HG02981 (cell line): ENCODE data around the gene CD8A.
"Not testable (repeated sequence)": the region's sequence is repeated elsewhere in the genome, so short reads cannot be mapped to it uniquely, and the experiment has no call there.

ENCODE experiments used
- ATAC-seq: cut with Tn5 transposase; IDR thresholded peaks from one replicate; pipeline ENCODE4 v1.9.1; 2021; ENCODE audit warnings: mild to moderate bottlenecking, moderate library complexity; ENCODE audit not compliant: unreplicated experiment

CD8A gene

DNA sequence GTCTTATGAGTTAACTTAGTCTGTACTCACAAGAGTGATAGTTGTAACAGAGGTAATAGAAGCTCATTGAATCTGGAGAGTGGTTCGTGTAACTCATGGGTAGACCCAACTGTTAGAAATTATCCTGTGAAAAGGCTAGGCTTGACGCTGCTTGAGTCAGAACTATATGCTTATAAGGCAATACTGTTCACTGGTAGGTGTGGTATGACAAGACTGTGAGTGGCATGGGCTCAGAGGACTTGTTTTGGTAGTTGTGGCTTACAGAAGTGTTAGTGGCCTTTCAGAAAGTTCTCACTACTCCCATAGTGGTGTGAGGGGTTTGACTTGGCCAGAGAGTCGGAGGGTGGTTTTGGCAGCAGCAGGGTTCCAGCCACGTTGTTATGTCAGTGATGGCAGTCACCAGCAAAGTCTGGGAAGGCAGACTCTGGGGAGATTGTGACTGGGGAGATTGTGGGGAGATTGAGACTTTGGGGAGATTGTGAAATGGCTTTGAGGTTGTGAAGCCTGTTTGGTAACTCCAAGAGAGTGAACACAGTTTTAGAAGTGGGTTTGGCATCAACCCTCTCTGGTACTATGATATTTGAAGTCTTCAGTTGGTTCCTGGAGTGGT is 48.7 kb downstream of the CD8A start:
- not testable (repeated sequence) for ATAC-seq

DNA sequence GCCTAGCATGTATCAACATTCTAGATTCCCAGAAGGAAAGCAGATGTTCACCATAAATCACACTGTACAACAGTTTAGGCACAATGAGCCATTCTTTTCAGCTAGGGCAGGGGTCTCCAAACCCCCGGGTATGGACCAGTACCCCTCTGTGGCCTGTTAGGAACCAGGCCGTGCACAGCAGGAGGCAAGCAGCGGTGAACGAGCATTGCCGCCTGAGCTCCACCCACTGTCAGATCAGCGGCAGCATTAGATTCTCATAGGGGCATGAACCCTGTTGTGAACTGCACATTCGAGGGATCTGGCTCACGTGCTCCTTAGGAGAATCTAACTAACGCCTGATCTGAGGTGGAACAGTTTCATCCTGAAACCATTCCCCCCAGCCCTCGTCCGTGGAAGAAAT is 50.8 kb downstream of the CD8A start:
- not testable (repeated sequence) for ATAC-seq

DNA sequence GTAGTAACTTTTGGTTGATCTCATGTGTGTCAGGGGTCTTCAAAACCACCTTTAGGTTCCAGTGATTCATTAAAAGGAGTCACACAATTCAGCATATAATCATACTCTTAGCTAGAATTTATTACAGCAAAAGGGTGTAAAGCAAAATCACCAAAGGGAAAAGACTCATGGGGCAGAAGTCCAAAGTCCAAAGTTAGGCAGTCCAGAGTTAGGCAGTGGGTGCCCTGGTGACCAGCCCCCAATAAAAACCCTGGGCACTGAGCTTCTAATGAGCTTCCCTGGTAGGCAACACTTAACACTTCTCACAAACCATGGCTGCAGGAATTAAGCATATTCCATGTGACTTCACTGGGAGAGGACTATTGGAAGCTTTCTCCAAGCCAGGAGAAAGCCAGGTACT is 51.2 kb downstream of the CD8A start:
- not testable (repeated sequence) for ATAC-seq

DNA sequence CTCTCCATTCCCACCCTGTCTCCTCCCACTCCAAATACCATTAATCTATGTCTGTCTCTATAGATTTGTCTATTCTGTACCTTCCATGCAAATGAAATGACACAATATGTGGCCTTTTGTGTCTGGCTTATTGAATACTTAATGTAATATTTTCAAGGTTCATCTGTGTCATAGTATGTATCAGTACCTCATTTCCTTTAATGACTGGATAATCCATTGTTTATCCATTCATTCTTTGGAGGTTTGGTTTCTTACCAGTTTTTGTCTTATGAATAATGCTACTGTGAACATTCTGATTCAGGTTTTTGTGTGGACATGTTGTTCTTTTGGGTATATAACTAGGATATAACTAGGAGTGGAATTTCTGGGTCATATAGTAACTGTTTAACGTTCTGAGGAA is 55.8 kb downstream of the CD8A start:
- not testable (repeated sequence) for ATAC-seq
